Ovary (tissue), 9 donors: ENCODE measurements around the gene SLC39A11. TPM values are rescaled to one million over a fixed set of nuclear protein-coding genes. Genes with fewer than 3 reads are reported as not detected.

ENCODE experiments used
- DNase-seq, 5 donors: peaks; one replicate each; pipeline ENCODE4 v3.0.0-alpha.2; 2019 to 2020
- H3K27ac ChIP-seq, 2 donors: fragments of 200-600 bp; one replicate each; pipeline versions ENCODE4 v1.5.1 to v1.8.0; 2019 to 2022
- H3K27me3 ChIP-seq: fragments of 200-600 bp; one replicate; pipeline ENCODE4 v1.8.0; 2022
- H3K36me3 ChIP-seq: fragments of 200-600 bp; sonication (generic); one replicate; pipeline ENCODE4 v1.5.1; 2019
- H3K4me1 ChIP-seq: one replicate; pipeline ENCODE4 v1.8.1; 2013; ENCODE audit warnings: mild to moderate bottlenecking, moderate library complexity; ENCODE audit not compliant: insufficient read depth
- H3K4me3 ChIP-seq: fragments of 200-600 bp; sonication (generic); one replicate; pipeline ENCODE4 v1.5.1; 2017
- H3K9me3 ChIP-seq, 2 donors: fragments of 200-600 bp in 1 of 2; sonication (generic) in 1 of 2; one replicate each; pipeline versions ENCODE4 v1.5.1 to v1.8.1; 2013 to 2019; ENCODE audit warnings: mild to moderate bottlenecking in 1 of 2, moderate library complexity in 1 of 2
- CTCF ChIP-seq, 3 donors: fragments of 450-650 bp in 2 of 3; fragments of 200-600 bp in 1 of 3; IDR thresholded peaks; one replicate each; pipeline versions ENCODE4 v1.5.1 to v1.8.0; 2016 to 2022; ENCODE audit warnings: antibody characterized with exemption in 3 of 3, mild to moderate bottlenecking in 1 of 3
- EP300 ChIP-seq: sonication (generic); formaldehyde crosslinking; IDR thresholded peaks from one replicate; pipeline ENCODE4 v1.6.1; 2017; ENCODE audit warnings: antibody characterized with exemption
- POLR2A ChIP-seq: fragments of 450-650 bp; IDR thresholded peaks from one replicate; pipeline ENCODE4 v1.6.1; 2017; ENCODE audit warnings: antibody characterized with exemption, mild to moderate bottlenecking, moderate library complexity
- WGBS, 3 donors: extraction: QIAGEN DNeasy Blood & Tissue Kit in 1 of 3; methylation state at CpG; one replicate each; pipeline versions ENCODE4 v1.1.5 to v1.1.7; 2013 to 2017; 5-methylcytosine and 5-hydroxymethylcytosine counted together
- intact Hi-C, 4 donors: fragments of 100-400 bp; cut with DNase I; formaldehyde crosslinking; loops; one replicate each; pipeline versions ENCODE4 v1.11.0 to v1.15.1; 2022 to 2023
- polyA plus RNA-seq, 2 donors: library from polyadenylated mRNA; stranded (reverse); fragments of 200-250 nt in 1 of 2; fragments of 350-450 nt in 1 of 2; fragmentation: Illumina TruSeq in 1 of 2; extraction: RNeasy Lipid Tissue Mini Kit (QIAGEN cat#74804) in 1 of 2; gene quantifications; one replicate each; pipeline ENCODE4 v1.2.3, GENCODE V29; 2013 to 2014
- total RNA-seq, 7 donors: library from RNA; depleted of rRNA in 2 of 7; stranded (reverse); fragments of >200 nt in 2 of 7; fragmentation: NEBNext Ultra II Directional in 3 of 7; extraction: Animal tissue kit (Norgen Biotek cat#: 25700) in 3 of 7; gene quantifications; one replicate each; pipeline versions ENCODE4 v1.1.0 to v1.2.4, GENCODE V29; 2016 to 2023
- donor health status: DM: no; HTN: no; CAD: no; lungs with moderate emphysema.
- donor health status: DM: no; HTN: no; CAD: no.
- donor health status: Bipolar disorder and iron deficiency.
- donor health status: DM: yes; HTN: yes; CAD: no.
- donor health status: DM: no; HTN: no; CAD: no.
- donor health status: DM: yes; HTN: yes; CAD: no.

Gene SLC39A11
- total and polyA plus RNA-seq, 9 donors: 4.0 to 21.2 (median 10.1) TPM

GRCh38 chr17:72700226-72700625, 392.3 kb downstream of the SLC39A11 start:
- H3K27me3 ChIP-seq: no peaks in the 10 kb centered on the region
- no peaks in the 10 kb centered on the region for H3K9me3 ChIP-seq
- intact Hi-C loops: no loop called here
- TF ChIP-seq CTCF (IDR thresholded peaks at IDR 0.05): no peak
- no peak for TF ChIP-seq POLR2A
- no peak for TF ChIP-seq EP300
- H3K36me3 ChIP-seq: no peaks in the 10 kb centered on the region
- no peaks in the 10 kb centered on the region for H3K4me1 ChIP-seq
- 93 to 97% (median 94%) methylated on average over 3 of the region's 3 CpGs for WGBS, 3 donors
- no peak for DNase-seq
- H3K27ac ChIP-seq: no peak overlapping the region
- no peak overlapping the region for H3K4me3 ChIP-seq

GRCh38 chr17:72699545-72699944, 392.9 kb downstream of the SLC39A11 start:
- H3K4me3 ChIP-seq: no peak overlapping the region
- no peaks in the 10 kb centered on the region for H3K27me3 ChIP-seq
- no peak for TF ChIP-seq POLR2A
- no peaks in the 10 kb centered on the region for H3K9me3 ChIP-seq
- H3K36me3 ChIP-seq: no peaks in the 10 kb centered on the region
- WGBS, 3 donors: 83 to 94% (median 88%) methylated on average over 4 of the region's 4 CpGs
- DNase-seq: no peak
- no peak overlapping the region for H3K27ac ChIP-seq
- no peaks in the 10 kb centered on the region for H3K4me1 ChIP-seq
- intact Hi-C loops: loop anchor here in 1 of 4 donors (10.0 kb wide), 1 partner anchor 55 kb away; no protein-coding TSS in a partner anchor

- Histone ChIP-seq H3K9me3 (no peaks in the 10 kb centered on the region), H3K4me1 (no peaks in the 10 kb centered on the region), H3K27ac (no peak overlapping the region), H3K36me3 (no peaks in the 10 kb centered on the region), H3K4me3 (no peak overlapping the region), H3K27me3 (no peaks in the 10 kb centered on the region)
- TF ChIP-seq CTCF (IDR thresholded peaks at IDR 0.05) (no peak), EP300 (no peak), POLR2A (no peak)
- intact Hi-C loops: loop anchor here in 1 of 4 donors (10.0 kb wide), 1 partner anchor 57 kb away; no protein-coding TSS in a partner anchor
- DNase-seq: no peak
- WGBS, 3 donors: 51 to 71% (median 52%) methylated on average over 9 of the region's 9 CpGs
Observed at GRCh38 chr17:72697602-72698146, 394.8 kb downstream of the SLC39A11 start.

GRCh38 chr17:72696721-72697120, 395.8 kb downstream of the SLC39A11 start:
- no peaks in the 10 kb centered on the region for H3K9me3 ChIP-seq
- no peak overlapping the region for H3K4me3 ChIP-seq
- no peak overlapping the region for H3K27ac ChIP-seq
- DNase-seq: no peak
- H3K4me1 ChIP-seq: no peaks in the 10 kb centered on the region
- TF ChIP-seq POLR2A (no peak), EP300 (no peak), CTCF (IDR thresholded peaks at IDR 0.05) (no peak)
- WGBS, 3 donors: 73 to 79% (median 78%) methylated on average over 8 of the region's 8 CpGs
- H3K27me3 ChIP-seq: no peaks in the 10 kb centered on the region
- no peaks in the 10 kb centered on the region for H3K36me3 ChIP-seq
- intact Hi-C loops: loop anchor here in 1 of 4 donors (10.0 kb wide), 1 partner anchor 58 kb away; no protein-coding TSS in a partner anchor

- no peak overlapping the region for H3K27ac ChIP-seq
- no peaks in the 10 kb centered on the region for H3K9me3 ChIP-seq
- no peak for DNase-seq
- no peaks in the 10 kb centered on the region for H3K27me3 ChIP-seq
- intact Hi-C loops: loop anchor here in 1 of 4 donors (10.0 kb wide), 1 partner anchor 59 kb away; no protein-coding TSS in a partner anchor
- WGBS, 3 donors: 92 to 97% (median 96%) methylated on average over 9 of the region's 9 CpGs
- no peak for TF ChIP-seq CTCF (IDR thresholded peaks at IDR 0.05)
- no peak for TF ChIP-seq POLR2A
- no peak for TF ChIP-seq EP300
- no peak overlapping the region for H3K4me3 ChIP-seq
- no peaks in the 10 kb centered on the region for H3K36me3 ChIP-seq
- no peaks in the 10 kb centered on the region for H3K4me1 ChIP-seq
Observed at GRCh38 chr17:72696156-72696555, 396.3 kb downstream of the SLC39A11 start.
